Measurements from ENCODE around the gene HTD2.

Gene HTD2

GRCh38 chr3:58324391-58325390 is 18.4 kb downstream of the HTD2 start:
- Histone ChIP-seq H3K4me3 (ENCODE audit: severe bottlenecking) (no peak overlapping the region), H3K27ac (ENCODE audit: poor library complexity, severe bottlenecking) (no peak overlapping the region)
- TF ChIP-seq CTCF (IDR thresholded peaks at IDR 0.05; ENCODE audit: poor library complexity, severe bottlenecking) = no peak

GRCh38 chr3:58325525-58325992 is 19.2 kb downstream of the HTD2 start:
- DNase-seq (ENCODE audit: low spot score) (no peak), ATAC-seq (ENCODE audit: low read depth) (no peak)
- H3K4me1 ChIP-seq (ENCODE audit: insufficient read depth, poor library complexity, severe bottlenecking) = peaks cover 5% of the 10 kb centered on the region
- H3K9me3 ChIP-seq (ENCODE audit: severe bottlenecking) = no peaks in the 10 kb centered on the region
- H3K27me3 ChIP-seq (ENCODE audit: insufficient read depth, poor library complexity, severe bottlenecking) = no peaks in the 10 kb centered on the region
- H3K4me3 ChIP-seq (ENCODE audit: severe bottlenecking) = no peak overlapping the region
- no peak overlapping the region for H3K27ac ChIP-seq (ENCODE audit: poor library complexity, severe bottlenecking)
- H3K36me3 ChIP-seq (ENCODE audit: low read depth) = peaks cover 8% of the 10 kb centered on the region; the same call in 1 of the 2 replicates
- no peak for TF ChIP-seq CTCF (IDR thresholded peaks at IDR 0.05; ENCODE audit: poor library complexity, severe bottlenecking)

More at GRCh38 chr3:58324391-58325390, 18.4 kb downstream of the HTD2 start:
- ATAC-seq (ENCODE audit: low read depth) (no peak; the same call in 2 of the 3 replicates), DNase-seq (ENCODE audit: low spot score) (no peak)
- peaks cover 5% of the 10 kb centered on the region for H3K4me1 ChIP-seq (ENCODE audit: insufficient read depth, poor library complexity, severe bottlenecking)
- H3K9me3 ChIP-seq (ENCODE audit: severe bottlenecking) = no peaks in the 10 kb centered on the region
- H3K27me3 ChIP-seq (ENCODE audit: insufficient read depth, poor library complexity, severe bottlenecking) = no peaks in the 10 kb centered on the region
- peaks cover 17% of the 10 kb centered on the region; the same call in 1 of the 2 replicates for H3K36me3 ChIP-seq (ENCODE audit: low read depth)

GRCh38 chr3:58326267-58326900 is 20.1 kb downstream of the HTD2 start:
- no peaks in the 10 kb centered on the region for H3K27me3 ChIP-seq (ENCODE audit: insufficient read depth, poor library complexity, severe bottlenecking)
- H3K27ac ChIP-seq (ENCODE audit: poor library complexity, severe bottlenecking) = no peak overlapping the region
- ATAC-seq (ENCODE audit: low read depth) (no peak), DNase-seq (ENCODE audit: low spot score) (no peak)
- no peak overlapping the region for H3K4me3 ChIP-seq (ENCODE audit: severe bottlenecking)
- H3K36me3 ChIP-seq (ENCODE audit: low read depth) = no peaks in the 10 kb centered on the region; the same call in 1 of the 2 replicates
- TF ChIP-seq CTCF (IDR thresholded peaks at IDR 0.05; ENCODE audit: poor library complexity, severe bottlenecking) = no peak
- peaks cover 5% of the 10 kb centered on the region for H3K4me1 ChIP-seq (ENCODE audit: insufficient read depth, poor library complexity, severe bottlenecking)
- H3K9me3 ChIP-seq (ENCODE audit: severe bottlenecking) = no peaks in the 10 kb centered on the region

- ATAC-seq (ENCODE audit: low read depth) = no peak
These were observed 23.0 kb downstream of the HTD2 start for GRCh38 chr3:58329150-58329921.

More at GRCh38 chr3:58329150-58329921, 23.0 kb downstream of the HTD2 start:
- H3K36me3 ChIP-seq (ENCODE audit: low read depth) = no peaks in the 10 kb centered on the region
- H3K27ac ChIP-seq (ENCODE audit: poor library complexity, severe bottlenecking) = no peak overlapping the region
- no peaks in the 10 kb centered on the region for H3K27me3 ChIP-seq (ENCODE audit: insufficient read depth, poor library complexity, severe bottlenecking)
- peaks cover 9% of the 10 kb centered on the region for H3K4me1 ChIP-seq (ENCODE audit: insufficient read depth, poor library complexity, severe bottlenecking)
- DNase-seq (ENCODE audit: low spot score) = no peak
- H3K4me3 ChIP-seq (ENCODE audit: severe bottlenecking) = no peak overlapping the region
- H3K9me3 ChIP-seq (ENCODE audit: severe bottlenecking) = no peaks in the 10 kb centered on the region
- no peak for TF ChIP-seq CTCF (IDR thresholded peaks at IDR 0.05; ENCODE audit: poor library complexity, severe bottlenecking)
